GM12878 (cell line): ENCODE results near the gene PTCHD4.

Experiments used
- CBX3 ChIP-seq: fragments of 200-600 bp; sonication (generic); IDR thresholded peaks from 2 replicates; pipeline ENCODE4 v1.6.1; 2016; ENCODE audit warnings: low read depth, borderline replicate concordance
- CBX5 ChIP-seq: sonication (generic); IDR thresholded peaks from 2 replicates; pipeline ENCODE4 v1.6.1; 2016; ENCODE audit warnings: low read depth, moderate library complexity, mild to moderate bottlenecking, inconsistent platforms
- EP300 ChIP-seq, 2 experiments: fragments of 150-350 bp in 1 of 2; IDR thresholded peaks; 2 replicates each; pipeline ENCODE4 v1.6.1; 2011 to 2012; ENCODE audit warnings: low read depth in 2 of 2, low read length in 2 of 2, borderline replicate concordance in 1 of 2, improper control_type of control experiment in 1 of 2, inconsistent platforms in 1 of 2; ENCODE audit not compliant: control insufficient read depth in 1 of 2
- EZH2 ChIP-seq: IDR thresholded peaks from 2 replicates; pipeline ENCODE4 v1.6.1; 2012; ENCODE audit warnings: low read depth, mild to moderate bottlenecking, control low read depth, inconsistent platforms, low read length, borderline replicate concordance; ENCODE audit not compliant: control insufficient read depth
- FOXM1 ChIP-seq: IDR thresholded peaks from 2 replicates; pipeline ENCODE4 v1.6.1; 2012; ENCODE audit warnings: low read depth, mild to moderate bottlenecking, inconsistent platforms, low read length, moderate library complexity
- GABPA ChIP-seq: IDR thresholded peaks from 2 replicates; pipeline ENCODE4 v1.6.1; 2014; ENCODE audit warnings: antibody characterized with exemption, low read depth, mild to moderate bottlenecking, inconsistent platforms
- NFIC ChIP-seq: IDR thresholded peaks from 2 replicates; pipeline ENCODE4 v1.6.1; 2012; ENCODE audit warnings: low read depth, mild to moderate bottlenecking, inconsistent platforms, low read length, moderate library complexity
- ZBTB11 ChIP-seq: fragments of 450-650 bp; formaldehyde crosslinking; IDR thresholded peaks from 2 replicates; pipeline ENCODE4 v1.5.0; 2022; ENCODE audit warnings: mild to moderate bottlenecking, missing genetic modification characterization
- ZNF274 ChIP-seq: IDR thresholded peaks from one replicate; pipeline ENCODE4 v1.8.0; 2011; ENCODE audit not compliant: insufficient read length, insufficient read depth
- TF ChIP-seq, protein P1 (sequence below), 3 experiments: IDR thresholded peaks in 2 of 3; conservative IDR thresholded peaks in 1 of 3; 2 replicates each; pipeline ENCODE4 v1.5.1; 2011; ENCODE audit warnings: low read depth in 3 of 3, low read length in 3 of 3, mild to moderate bottlenecking in 3 of 3, control low read depth in 2 of 3, moderate library complexity in 2 of 3, inconsistent platforms in 1 of 3, mixed read lengths in 1 of 3; ENCODE audit not compliant: control insufficient read depth in 2 of 3, insufficient read depth in 1 of 3; ENCODE audit errors: extremely low read depth in 1 of 3

DNA sequence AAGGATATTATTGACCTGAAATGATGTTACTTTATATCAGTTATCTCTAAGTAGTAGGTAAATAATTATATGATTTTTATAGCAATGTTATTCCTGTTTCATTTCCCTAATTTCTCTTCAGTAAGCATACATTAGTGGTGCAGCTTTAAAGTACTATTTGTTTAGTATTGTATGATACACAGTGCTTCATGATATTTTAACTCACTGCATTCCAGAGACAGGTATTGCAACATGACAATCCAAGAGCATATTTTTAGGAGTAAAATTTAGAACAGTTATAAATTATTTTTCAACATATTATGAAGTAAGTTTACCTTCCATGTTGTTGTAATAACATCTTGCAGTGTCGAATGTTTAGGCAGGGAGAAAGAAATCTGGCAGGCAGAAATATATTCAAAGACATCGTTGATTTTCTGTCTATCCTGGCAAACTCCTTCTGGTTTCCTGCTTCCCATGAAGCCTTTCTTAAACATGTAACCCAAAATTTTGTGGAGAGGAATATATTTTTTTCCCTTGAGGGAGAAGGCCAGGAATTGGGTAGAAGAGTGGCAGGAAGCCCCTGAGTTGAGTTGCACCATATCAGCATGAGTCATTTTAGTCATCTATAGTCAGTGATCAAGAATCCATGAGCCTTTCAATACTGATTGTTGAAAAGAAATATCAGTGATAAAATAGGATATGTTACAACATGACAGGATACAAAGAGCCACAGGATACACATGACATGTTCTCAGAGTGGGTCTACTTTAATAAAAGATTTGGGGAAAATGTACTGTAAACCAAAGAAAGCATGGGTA, 29.0 kb upstream of the PTCHD4 start:
- TF ChIP-seq ZBTB11 (CRISPR knock-in tag): no peak
- TF ChIP-seq GABPA: no peak
- TF ChIP-seq ZNF274: no peak
- no peak for TF ChIP-seq CBX3
- no peak for TF ChIP-seq CBX5
- TF ChIP-seq NFIC: no peak
- no peak for TF ChIP-seq EP300 (IDR thresholded peaks at IDR 0.05; ENCODE audit: borderline replicate concordance in 1 of 2, control insufficient read depth in 1 of 2, low read depth in 2 of 2, low read length in 2 of 2)
- TF ChIP-seq, protein P1, sequence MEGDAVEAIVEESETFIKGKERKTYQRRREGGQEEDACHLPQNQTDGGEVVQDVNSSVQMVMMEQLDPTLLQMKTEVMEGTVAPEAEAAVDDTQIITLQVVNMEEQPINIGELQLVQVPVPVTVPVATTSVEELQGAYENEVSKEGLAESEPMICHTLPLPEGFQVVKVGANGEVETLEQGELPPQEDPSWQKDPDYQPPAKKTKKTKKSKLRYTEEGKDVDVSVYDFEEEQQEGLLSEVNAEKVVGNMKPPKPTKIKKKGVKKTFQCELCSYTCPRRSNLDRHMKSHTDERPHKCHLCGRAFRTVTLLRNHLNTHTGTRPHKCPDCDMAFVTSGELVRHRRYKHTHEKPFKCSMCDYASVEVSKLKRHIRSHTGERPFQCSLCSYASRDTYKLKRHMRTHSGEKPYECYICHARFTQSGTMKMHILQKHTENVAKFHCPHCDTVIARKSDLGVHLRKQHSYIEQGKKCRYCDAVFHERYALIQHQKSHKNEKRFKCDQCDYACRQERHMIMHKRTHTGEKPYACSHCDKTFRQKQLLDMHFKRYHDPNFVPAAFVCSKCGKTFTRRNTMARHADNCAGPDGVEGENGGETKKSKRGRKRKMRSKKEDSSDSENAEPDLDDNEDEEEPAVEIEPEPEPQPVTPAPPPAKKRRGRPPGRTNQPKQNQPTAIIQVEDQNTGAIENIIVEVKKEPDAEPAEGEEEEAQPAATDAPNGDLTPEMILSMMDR (IDR thresholded peaks at IDR 0.05 in 2 of 3, conservative IDR thresholded peaks at IDR 0.05 in 1 of 3; ENCODE audit: control insufficient read depth in 2 of 3, extremely low read depth in 1 of 3, insufficient read depth in 1 of 3, low read depth in 3 of 3, low read length in 3 of 3): no peak
- no peak for TF ChIP-seq FOXM1
- TF ChIP-seq EZH2: no peak
